GM23338 (cell line): ENCODE measurements around the gene C16orf95. TPM values are rescaled to one million over a fixed set of nuclear protein-coding genes. Genes with fewer than 3 reads are reported as not detected.

Source experiments
- ATAC-seq: fragments of 200-7000 bp; cut with Tn5 transposase; 3 replicates; pipeline ENCODE4 v1.9.1; 2020
- DNase-seq: peaks from one replicate; pipeline ENCODE4 v3.0.0-alpha.2; 2015; ENCODE audit warnings: low spot score
- H2AFZ ChIP-seq: fragments of 200-600 bp; sonication (generic); 2 replicates; pipeline ENCODE4 v1.8.0; 2016; ENCODE audit warnings: antibody characterized with exemption, mild to moderate bottlenecking, moderate library complexity
- H3F3A ChIP-seq: fragments of 200-600 bp; sonication (generic); replicated peaks from 2 replicates; pipeline ENCODE4 v1.8.0; 2017; ENCODE audit warnings: antibody characterized with exemption, mixed run types, low read depth
- H3K27ac ChIP-seq: fragments of 200-600 bp; sonication (generic); 2 replicates; pipeline ENCODE4 v1.6.1; 2016; ENCODE audit warnings: low read depth
- H3K27me3 ChIP-seq: fragments of 200-600 bp; sonication (generic); 2 replicates; pipeline ENCODE4 v1.8.0; 2016; ENCODE audit warnings: mild to moderate bottlenecking, mixed run types, moderate library complexity; ENCODE audit not compliant: insufficient read depth
- H3K36me3 ChIP-seq: fragments of 200-600 bp; sonication (generic); 2 replicates; pipeline ENCODE4 v1.8.0; 2016; ENCODE audit warnings: mild to moderate bottlenecking; ENCODE audit not compliant: insufficient read depth
- H3K4me1 ChIP-seq: fragments of 200-600 bp; sonication (generic); 2 replicates; pipeline ENCODE4 v1.8.0; 2016; ENCODE audit warnings: mild to moderate bottlenecking, moderate library complexity; ENCODE audit not compliant: insufficient read depth
- H3K4me2 ChIP-seq: fragments of 200-600 bp; sonication (generic); 2 replicates; pipeline ENCODE4 v1.7.1; 2017; ENCODE audit warnings: mixed run types
- H3K4me3 ChIP-seq: fragments of 200-600 bp; sonication (generic); 2 replicates; pipeline ENCODE4 v1.6.1; 2016; ENCODE audit warnings: mixed run types
- H3K79me2 ChIP-seq: fragments of 200-600 bp; sonication (generic); replicated peaks from 2 replicates; pipeline ENCODE4 v1.8.0; 2017; ENCODE audit warnings: mild to moderate bottlenecking; ENCODE audit not compliant: insufficient read depth
- H3K9me2 ChIP-seq: fragments of 200-600 bp; sonication (generic); 2 replicates; pipeline ENCODE4 v1.8.0; 2017; ENCODE audit not compliant: insufficient read depth
- H4K20me1 ChIP-seq: fragments of 200-600 bp; sonication (generic); replicated peaks from 2 replicates; pipeline ENCODE4 v1.8.0; 2017; ENCODE audit warnings: mild to moderate bottlenecking; ENCODE audit not compliant: insufficient read depth
- H3K27ac Mint-ChIP-seq: 2 replicates; pipeline ENCODE4 v1.8.0; 2020; ENCODE audit warnings: inconsistent platforms, mild to moderate bottlenecking, moderate library complexity, mixed read lengths
- H3K27me3 Mint-ChIP-seq: 3 replicates; pipeline ENCODE4 v1.8.0; 2022; ENCODE audit warnings: low read depth, mild to moderate bottlenecking, moderate library complexity, mixed read lengths, inconsistent platforms; ENCODE audit not compliant: insufficient read depth, poor library complexity
- H3K36me3 Mint-ChIP-seq: 3 replicates; pipeline ENCODE4 v1.8.0; 2021; ENCODE audit warnings: low read depth, mild to moderate bottlenecking, inconsistent platforms, moderate library complexity, mixed read lengths
- H3K4me1 Mint-ChIP-seq: 3 replicates; pipeline ENCODE4 v1.8.0; 2020; ENCODE audit warnings: mild to moderate bottlenecking, inconsistent platforms, mixed read lengths
- H3K4me3 Mint-ChIP-seq: 3 replicates; pipeline ENCODE4 v1.8.0; 2021; ENCODE audit warnings: moderate library complexity, mild to moderate bottlenecking, inconsistent platforms, mixed read lengths
- H3K9me3 Mint-ChIP-seq: 3 replicates; pipeline ENCODE4 v1.8.0; 2020; ENCODE audit warnings: moderate library complexity, mild to moderate bottlenecking, inconsistent platforms, mixed read lengths
- CREB1 ChIP-seq: fragments of 250-450 bp; sonication (Bioruptor Pico); IDR thresholded peaks from 2 replicates; pipeline ENCODE4 v1.5.0; 2020; ENCODE audit warnings: low read depth, mild to moderate bottlenecking, moderate library complexity
- CTCF ChIP-seq, 2 experiments: fragments of 200-600 bp in 1 of 2; sonication (generic) in 1 of 2; conservative IDR thresholded peaks; 2 replicates each; pipeline versions ENCODE4 v1.5.1 to v1.6.1; 2016 to 2017; ENCODE audit warnings: antibody characterized with exemption in 2 of 2, low read depth in 2 of 2, mild to moderate bottlenecking in 2 of 2, moderate library complexity in 1 of 2
- ETS1 ChIP-seq: IDR thresholded peaks from 2 replicates; pipeline ENCODE4 v1.6.1; 2016; ENCODE audit warnings: antibody characterized with exemption
- EZH2 ChIP-seq: fragments of 200-600 bp; sonication (generic); IDR thresholded peaks from one replicate; pipeline ENCODE4 v1.8.0; 2017; ENCODE audit warnings: antibody characterized with exemption, mild to moderate bottlenecking, low read depth; ENCODE audit not compliant: unreplicated experiment
- POLR2AphosphoS5 ChIP-seq: IDR thresholded peaks from 2 replicates; pipeline ENCODE4 v1.6.1; 2016; ENCODE audit warnings: antibody characterized with exemption, low read depth
- REST ChIP-seq: IDR thresholded peaks from one replicate; pipeline ENCODE4 v1.6.1; 2018; ENCODE audit warnings: antibody characterized with exemption; ENCODE audit not compliant: unreplicated experiment
- STAT1 ChIP-seq: IDR thresholded peaks from one replicate; pipeline ENCODE4 v1.6.1; 2016; ENCODE audit warnings: antibody characterized with exemption; ENCODE audit not compliant: unreplicated experiment
- ZNF462 ChIP-seq: fragments of 250-450 bp; sonication (Bioruptor Pico); IDR thresholded peaks from 2 replicates; pipeline ENCODE4 v1.5.0; 2020; ENCODE audit warnings: mild to moderate bottlenecking, moderate library complexity
- polyA plus RNA-seq: library from polyadenylated mRNA; unstranded; fragments of >200 nt; fragmentation: Nextera tagmentation; extraction: Ambion mirVana; gene quantifications from 2 replicates; pipeline ENCODE4 v1.2.1, GENCODE V29; 2016
- total RNA-seq: library from RNA; depleted of rRNA; stranded (reverse); fragments of >200 nt; shearing (Covaris generic); gene quantifications from 2 replicates; pipeline ENCODE4 v1.2.3, GENCODE V29; 2014

C16orf95 gene
- total and polyA plus RNA-seq, 2 experiments from 2014 or later, result 1.2 to 3.9 TPM

GRCh38 chr16:87330257-87330624 is 13.0 kb upstream of the C16orf95 start:
- H3K36me3 ChIP-seq, result no peaks in the 10 kb centered on the region
- ATAC-seq (no peak), DNase-seq (no peak)
- no peak overlapping the region for H3K27ac ChIP-seq
- no peak overlapping the region for H3K4me2 ChIP-seq
- Mint-ChIP-seq H3K27ac (no peak overlapping the region), H3K9me3 (no peaks in the 10 kb centered on the region; the same call in 2 of the 3 replicates), H3K4me1 (peaks cover 4% of the 10 kb centered on the region), H3K27me3 (peaks cover 11% of the 10 kb centered on the region), H3K36me3 (peaks cover 4% of the 10 kb centered on the region; the same call in 1 of the 3 replicates), H3K4me3 (no peak overlapping the region)
- H3K79me2 ChIP-seq, result no peaks in the 10 kb centered on the region
- no peak overlapping the region for H3K4me3 ChIP-seq
- H4K20me1 ChIP-seq, result no peaks in the 10 kb centered on the region
- H3K27me3 ChIP-seq, result no peaks in the 10 kb centered on the region
- no peaks in the 10 kb centered on the region for H3K4me1 ChIP-seq
- no peak for TF ChIP-seq CREB1
- TF ChIP-seq STAT1, result no peak
- TF ChIP-seq CTCF (conservative IDR thresholded peaks at IDR 0.05; ENCODE audit: low read depth in 2 of 2), result no peak
- TF ChIP-seq POLR2AphosphoS5, result no peak
- TF ChIP-seq REST, result no peak
- TF ChIP-seq ZNF462, result no peak
- TF ChIP-seq EZH2, result no peak
- no peak for TF ChIP-seq ETS1
- H2AFZ ChIP-seq, result no peak overlapping the region
- no peaks in the 10 kb centered on the region for H3F3A ChIP-seq
- H3K9me2 ChIP-seq, result no peaks in the 10 kb centered on the region
